ENCODE data around the gene CMTM6.
"Not testable (repeated sequence)": the region's sequence is repeated elsewhere in the genome, so short reads cannot be mapped to it uniquely, and the experiment has no call there.

Gene CMTM6

DNA sequence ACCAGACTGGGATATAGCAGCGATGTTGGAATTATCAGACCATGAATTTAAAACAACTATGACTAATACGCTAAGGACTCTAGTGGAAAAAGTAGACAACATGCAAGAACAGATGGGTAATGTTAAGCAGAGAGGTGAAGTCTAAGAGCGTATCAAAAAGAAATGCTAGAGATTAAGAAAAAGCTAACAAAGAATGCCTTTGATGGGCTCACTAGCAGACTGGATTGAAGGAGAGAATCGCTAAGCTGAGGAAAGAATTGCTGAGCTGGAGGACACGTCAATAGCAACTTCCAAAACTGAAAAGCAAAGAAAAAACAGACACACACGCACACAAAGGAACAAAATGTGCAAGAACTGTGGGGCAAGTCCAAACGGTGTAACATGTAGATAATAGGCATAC, 20.0 kb upstream of the CMTM6 start:
- H3K36me3 ChIP-seq (ENCODE audit: control insufficient read depth, insufficient read depth, low read length), result peaks cover 32% of the 10 kb centered on the region
- H3K27me3 ChIP-seq (ENCODE audit: control insufficient read depth, insufficient read depth, low read length), result no peaks in the 10 kb centered on the region
- H3K4me1 ChIP-seq (ENCODE audit: control insufficient read depth, insufficient read depth, low read length), result no peaks in the 10 kb centered on the region
- H3K4me3 ChIP-seq (ENCODE audit: low read depth, low read length), result no peak overlapping the region
- H3K9me3 ChIP-seq (ENCODE audit: control insufficient read depth, insufficient read depth, low read depth, low read length), result no peaks in the 10 kb centered on the region
- H3K27ac ChIP-seq (ENCODE audit: low read depth, low read length), result no peak overlapping the region
- no peak overlapping the region for H3K9ac ChIP-seq (ENCODE audit: low read length)

DNA sequence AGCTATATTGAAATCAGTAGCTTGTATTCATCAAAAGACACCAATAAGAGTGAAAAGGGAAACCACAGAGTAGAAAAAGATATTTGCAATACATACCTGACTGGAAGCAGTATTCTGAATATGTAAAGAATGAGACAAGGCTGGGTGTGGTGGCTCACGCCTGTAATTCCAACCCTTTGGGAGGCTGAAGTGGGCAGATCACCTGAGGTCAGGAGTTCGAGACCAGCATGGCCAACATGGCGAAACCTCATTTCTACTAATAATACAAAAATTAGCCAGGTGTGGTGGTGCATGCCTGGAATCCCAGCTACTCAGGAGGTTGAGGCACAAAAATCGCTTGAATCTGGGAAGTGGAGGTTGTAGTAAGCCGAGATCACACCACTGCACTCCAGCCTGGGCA, 16.3 kb upstream of the CMTM6 start:
- H3K4me3 ChIP-seq (ENCODE audit: low read depth, low read length); H3K9ac ChIP-seq (ENCODE audit: low read length); H3K27me3 ChIP-seq (ENCODE audit: control insufficient read depth, insufficient read depth, low read length); H3K9me3 ChIP-seq (ENCODE audit: control insufficient read depth, insufficient read depth, low read depth, low read length); H3K4me1 ChIP-seq (ENCODE audit: control insufficient read depth, insufficient read depth, low read length); H3K36me3 ChIP-seq (ENCODE audit: control insufficient read depth, insufficient read depth, low read length); H3K27ac ChIP-seq (ENCODE audit: low read depth, low read length): not testable (repeated sequence)

DNA sequence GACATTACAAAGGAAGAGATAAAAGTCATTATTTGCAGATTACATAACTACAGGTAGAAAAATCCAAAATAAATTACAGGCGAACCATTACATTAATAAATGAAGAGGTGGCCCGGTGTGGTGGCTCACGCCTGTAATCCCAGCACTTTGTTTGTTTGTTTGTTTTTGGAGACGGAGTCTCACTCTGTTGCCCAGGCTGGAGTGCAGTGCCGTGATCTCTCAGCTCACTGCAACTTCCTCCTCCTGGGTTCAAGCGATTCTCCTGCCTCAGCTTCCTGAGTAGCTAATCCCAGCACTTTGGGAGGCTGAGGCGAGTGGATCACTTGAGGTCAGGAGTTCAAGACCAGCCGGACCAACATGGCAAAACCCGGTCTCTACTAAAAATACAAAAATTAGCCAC, 14.1 kb upstream of the CMTM6 start:
- H3K4me1 ChIP-seq (ENCODE audit: control insufficient read depth, insufficient read depth, low read length); H3K4me3 ChIP-seq (ENCODE audit: low read depth, low read length); H3K27me3 ChIP-seq (ENCODE audit: control insufficient read depth, insufficient read depth, low read length); H3K36me3 ChIP-seq (ENCODE audit: control insufficient read depth, insufficient read depth, low read length); H3K27ac ChIP-seq (ENCODE audit: low read depth, low read length); H3K9me3 ChIP-seq (ENCODE audit: control insufficient read depth, insufficient read depth, low read depth, low read length); H3K9ac ChIP-seq (ENCODE audit: low read length): not testable (repeated sequence)

DNA sequence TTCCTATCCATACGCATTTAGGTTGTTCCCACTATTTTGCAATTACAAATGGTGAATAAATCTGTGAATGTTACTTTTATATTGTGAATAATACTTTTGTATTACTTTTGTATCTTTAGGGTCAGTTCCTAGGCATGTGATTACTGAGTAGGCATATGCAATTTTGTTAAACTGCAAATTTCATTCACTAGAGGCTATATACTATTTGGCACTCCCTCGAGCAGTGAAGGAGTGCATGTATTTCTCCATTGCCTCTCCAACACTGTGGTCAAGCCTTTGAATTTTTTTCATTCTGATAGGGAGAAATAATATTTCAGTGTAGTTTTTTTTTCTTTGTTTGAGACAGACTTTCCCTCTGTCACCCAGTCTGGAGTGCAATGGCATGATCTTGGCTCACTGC, 8.4 kb upstream of the CMTM6 start:
- H3K9me3 ChIP-seq (ENCODE audit: control insufficient read depth, insufficient read depth, low read depth, low read length), result no peaks in the 10 kb centered on the region
- no peak overlapping the region for H3K9ac ChIP-seq (ENCODE audit: low read length)
- no peaks in the 10 kb centered on the region for H3K36me3 ChIP-seq (ENCODE audit: control insufficient read depth, insufficient read depth, low read length)
- no peaks in the 10 kb centered on the region for H3K27me3 ChIP-seq (ENCODE audit: control insufficient read depth, insufficient read depth, low read length)
- no peaks in the 10 kb centered on the region for H3K4me1 ChIP-seq (ENCODE audit: control insufficient read depth, insufficient read depth, low read length)
- no peak overlapping the region for H3K27ac ChIP-seq (ENCODE audit: low read depth, low read length)
- H3K4me3 ChIP-seq (ENCODE audit: low read depth, low read length), result no peak overlapping the region

DNA sequence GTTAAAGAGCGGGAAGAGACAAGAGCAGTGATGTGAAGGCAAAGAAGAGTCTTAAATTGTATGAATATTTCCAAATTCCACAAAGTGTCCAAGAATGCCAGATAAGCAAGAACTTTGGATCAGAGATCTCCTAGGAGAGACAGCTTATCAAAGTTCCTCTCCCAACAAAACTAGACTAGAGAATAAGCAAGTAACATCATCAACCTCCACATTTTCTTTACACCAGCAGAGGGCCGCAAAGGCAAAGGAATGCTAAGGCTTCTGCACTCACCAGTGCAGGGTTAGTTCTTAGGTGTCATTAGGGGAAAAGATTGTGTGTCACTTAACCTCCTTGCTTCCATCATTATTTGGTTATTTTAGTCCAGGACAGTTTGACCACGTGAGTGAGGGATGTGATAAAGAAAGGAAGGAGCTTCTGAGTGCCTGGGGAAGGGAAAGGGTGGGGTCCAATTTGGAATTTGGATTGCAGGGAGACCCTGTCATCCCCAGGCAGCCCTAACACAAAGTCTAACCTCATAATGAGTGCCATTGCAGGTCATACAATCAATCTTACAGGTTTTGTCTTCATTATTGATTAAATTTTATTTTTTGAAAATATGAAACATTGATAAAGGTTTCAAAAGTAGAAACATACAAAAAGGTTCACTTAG, 7.5 kb upstream of the CMTM6 start:
- Histone ChIP-seq H3K9me3 (ENCODE audit: control insufficient read depth, insufficient read depth, low read depth, low read length) (no peaks in the 10 kb centered on the region), H3K4me1 (ENCODE audit: control insufficient read depth, insufficient read depth, low read length) (no peaks in the 10 kb centered on the region), H3K27ac (ENCODE audit: low read depth, low read length) (no peak overlapping the region), H3K27me3 (ENCODE audit: control insufficient read depth, insufficient read depth, low read length) (no peaks in the 10 kb centered on the region), H3K4me3 (ENCODE audit: low read depth, low read length) (no peak overlapping the region), H3K36me3 (ENCODE audit: control insufficient read depth, insufficient read depth, low read length) (no peaks in the 10 kb centered on the region), H3K9ac (ENCODE audit: low read length) (no peak overlapping the region)

DNA sequence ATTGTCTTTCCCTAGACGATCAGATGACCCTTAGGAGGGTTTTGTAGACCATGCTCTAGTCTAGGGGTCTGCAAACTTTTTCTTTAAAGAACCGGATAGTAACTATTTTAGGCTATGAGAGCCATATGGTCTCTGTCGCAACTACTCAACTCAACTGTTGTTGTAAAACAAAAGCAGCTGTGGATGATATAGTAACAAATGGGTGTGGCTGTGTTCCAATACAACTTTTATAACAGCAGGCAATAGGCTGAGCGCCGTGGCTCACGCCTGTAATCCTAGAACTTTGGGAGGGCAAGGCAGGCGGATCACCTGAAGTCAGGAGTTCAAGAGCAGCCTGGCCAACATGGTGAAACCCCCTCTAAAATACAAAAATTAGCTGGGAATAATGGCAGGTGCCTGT, 6.1 kb upstream of the CMTM6 start:
- H3K36me3 ChIP-seq (ENCODE audit: control insufficient read depth, insufficient read depth, low read length), result no peaks in the 10 kb centered on the region
- no peak overlapping the region for H3K4me3 ChIP-seq (ENCODE audit: low read depth, low read length)
- no peak overlapping the region for H3K9ac ChIP-seq (ENCODE audit: low read length)
- no peaks in the 10 kb centered on the region for H3K27me3 ChIP-seq (ENCODE audit: control insufficient read depth, insufficient read depth, low read length)
- H3K4me1 ChIP-seq (ENCODE audit: control insufficient read depth, insufficient read depth, low read length), result no peaks in the 10 kb centered on the region
- no peaks in the 10 kb centered on the region for H3K9me3 ChIP-seq (ENCODE audit: control insufficient read depth, insufficient read depth, low read depth, low read length)
- no peak overlapping the region for H3K27ac ChIP-seq (ENCODE audit: low read depth, low read length)

DNA sequence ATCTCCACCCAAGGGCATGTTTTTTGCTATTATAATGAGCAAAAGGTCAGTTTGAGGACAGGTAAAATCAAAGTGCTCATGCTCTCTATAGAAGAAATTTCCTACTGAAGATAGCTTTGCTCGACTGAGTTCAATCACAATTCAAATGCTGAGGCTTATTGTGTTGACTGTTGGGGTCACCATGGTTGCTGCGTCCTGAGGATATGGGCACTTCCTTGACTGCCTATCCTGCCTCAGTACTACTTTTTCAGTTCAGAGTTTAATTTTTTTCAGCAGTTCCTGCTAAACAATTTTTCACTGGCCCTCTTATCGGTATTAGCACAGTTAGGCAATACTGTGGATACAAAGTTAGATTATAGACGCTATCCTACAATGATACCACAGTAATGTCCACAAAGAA, 3.8 kb upstream of the CMTM6 start:
- H3K27me3 ChIP-seq (ENCODE audit: control insufficient read depth, insufficient read depth, low read length), result no peaks in the 10 kb centered on the region
- H3K4me1 ChIP-seq (ENCODE audit: control insufficient read depth, insufficient read depth, low read length), result peaks cover 9% of the 10 kb centered on the region; the same call in 1 of the 2 replicates
- H3K36me3 ChIP-seq (ENCODE audit: control insufficient read depth, insufficient read depth, low read length), result no peaks in the 10 kb centered on the region
- H3K9ac ChIP-seq (ENCODE audit: low read length), result no peak overlapping the region
- H3K9me3 ChIP-seq (ENCODE audit: control insufficient read depth, insufficient read depth, low read depth, low read length), result no peaks in the 10 kb centered on the region
- no peak overlapping the region for H3K27ac ChIP-seq (ENCODE audit: low read depth, low read length)
- H3K4me3 ChIP-seq (ENCODE audit: low read depth, low read length), result no peak overlapping the region

DNA sequence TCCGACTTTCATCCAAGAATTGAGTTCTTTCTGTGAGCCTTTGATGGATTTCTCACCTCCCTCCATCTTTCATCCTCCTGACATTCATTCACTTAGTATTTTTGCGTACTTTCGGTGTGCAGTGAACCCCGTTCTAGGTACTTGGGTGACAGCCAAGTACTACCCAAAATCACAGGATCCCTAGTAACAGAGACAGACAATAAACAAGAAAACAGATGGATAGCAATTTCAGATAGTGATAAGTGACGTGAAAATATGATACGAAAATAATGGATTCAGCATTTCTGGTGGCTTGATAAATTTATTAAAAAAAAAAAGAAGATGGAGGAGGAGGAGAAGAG, 264 bp upstream of the CMTM6 start:
- Histone ChIP-seq H3K4me1 (ENCODE audit: control insufficient read depth, insufficient read depth, low read length) (peaks cover 14% of the 10 kb centered on the region), H3K27me3 (ENCODE audit: control insufficient read depth, insufficient read depth, low read length) (no peaks in the 10 kb centered on the region), H3K27ac (ENCODE audit: low read depth, low read length) (no peak overlapping the region), H3K36me3 (ENCODE audit: control insufficient read depth, insufficient read depth, low read length) (no peaks in the 10 kb centered on the region), H3K4me3 (ENCODE audit: low read depth, low read length) (peak overlapping the region; percentile 97), H3K9me3 (ENCODE audit: control insufficient read depth, insufficient read depth, low read depth, low read length) (no peaks in the 10 kb centered on the region), H3K9ac (ENCODE audit: low read length) (no peak overlapping the region)

DNA sequence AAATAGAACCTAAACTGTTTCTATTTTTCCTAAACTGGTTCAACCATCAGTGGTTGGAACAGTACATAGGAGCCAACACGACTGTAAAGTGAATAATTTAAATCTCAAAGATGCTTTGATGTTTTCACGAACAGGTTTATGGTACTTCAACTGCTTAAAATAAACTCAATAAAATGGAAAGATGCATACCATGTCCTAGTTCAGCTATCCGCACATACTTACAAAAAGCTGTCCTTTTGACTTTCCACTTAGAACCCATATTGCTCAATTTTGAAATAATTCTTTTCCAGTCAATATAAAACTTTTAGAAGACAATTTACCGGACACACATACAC, 902 bp downstream of the CMTM6 start:
- Histone ChIP-seq H3K4me1 (ENCODE audit: control insufficient read depth, insufficient read depth, low read length) (peaks cover 14% of the 10 kb centered on the region), H3K4me3 (ENCODE audit: low read depth, low read length) (peak overlapping the region; percentile 97), H3K9ac (ENCODE audit: low read length) (peak overlapping the region; percentile 78), H3K9me3 (ENCODE audit: control insufficient read depth, insufficient read depth, low read depth, low read length) (no peaks in the 10 kb centered on the region), H3K27ac (ENCODE audit: low read depth, low read length) (peak overlapping the region; percentile 62; the same call in 1 of the 2 replicates), H3K27me3 (ENCODE audit: control insufficient read depth, insufficient read depth, low read length) (no peaks in the 10 kb centered on the region), H3K36me3 (ENCODE audit: control insufficient read depth, insufficient read depth, low read length) (no peaks in the 10 kb centered on the region)

DNA sequence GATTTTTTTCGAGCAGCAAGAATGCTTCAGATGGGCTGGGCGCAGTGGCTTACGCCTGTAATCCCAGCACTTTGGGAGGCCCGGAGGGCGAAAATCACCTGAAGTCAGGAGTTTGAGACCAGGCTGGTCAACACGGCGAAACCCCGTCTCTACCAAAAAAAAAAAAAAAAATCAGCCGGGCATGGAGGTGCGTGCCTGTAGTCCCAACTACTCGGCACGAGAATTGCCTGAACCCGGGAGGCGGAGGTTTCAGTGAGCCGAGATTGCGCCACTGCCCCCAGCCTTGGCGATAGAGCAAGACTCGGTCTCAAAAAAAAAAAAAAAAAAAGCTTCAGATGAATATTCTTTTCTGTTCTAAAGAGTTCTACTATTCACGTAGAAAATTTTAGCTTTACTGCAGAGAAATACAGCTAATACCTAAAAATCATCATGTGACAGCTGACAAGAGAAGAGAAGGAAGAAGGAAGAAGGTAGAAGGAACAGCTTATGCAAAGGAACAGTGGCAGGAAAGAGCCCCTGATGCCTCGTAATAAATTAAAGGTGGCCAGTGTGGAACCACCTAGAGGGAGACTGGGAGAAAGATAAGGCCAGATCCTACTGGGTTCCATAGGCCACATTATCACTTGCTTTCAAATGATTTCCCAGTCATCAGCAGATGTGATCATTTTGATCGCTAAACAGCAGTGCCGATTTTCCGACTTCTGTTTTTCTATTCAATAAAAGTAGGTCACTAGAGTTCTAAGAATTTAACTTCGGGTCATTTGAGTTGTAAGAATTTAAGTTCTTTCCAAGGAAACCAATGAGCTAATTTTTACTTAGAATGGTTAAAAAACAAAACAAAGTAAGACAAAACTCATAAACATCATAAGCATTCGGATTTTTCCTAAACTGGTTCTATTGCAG, 1.5 kb downstream of the CMTM6 start:
- no peak overlapping the region for H3K9ac ChIP-seq (ENCODE audit: low read length)
- H3K4me1 ChIP-seq (ENCODE audit: control insufficient read depth, insufficient read depth, low read length), result peaks cover 14% of the 10 kb centered on the region
- H3K4me3 ChIP-seq (ENCODE audit: low read depth, low read length), result peak overlapping the region; percentile 97
- H3K27me3 ChIP-seq (ENCODE audit: control insufficient read depth, insufficient read depth, low read length), result no peaks in the 10 kb centered on the region
- no peaks in the 10 kb centered on the region for H3K9me3 ChIP-seq (ENCODE audit: control insufficient read depth, insufficient read depth, low read depth, low read length)
- no peak overlapping the region for H3K27ac ChIP-seq (ENCODE audit: low read depth, low read length)
- H3K36me3 ChIP-seq (ENCODE audit: control insufficient read depth, insufficient read depth, low read length), result no peaks in the 10 kb centered on the region

DNA sequence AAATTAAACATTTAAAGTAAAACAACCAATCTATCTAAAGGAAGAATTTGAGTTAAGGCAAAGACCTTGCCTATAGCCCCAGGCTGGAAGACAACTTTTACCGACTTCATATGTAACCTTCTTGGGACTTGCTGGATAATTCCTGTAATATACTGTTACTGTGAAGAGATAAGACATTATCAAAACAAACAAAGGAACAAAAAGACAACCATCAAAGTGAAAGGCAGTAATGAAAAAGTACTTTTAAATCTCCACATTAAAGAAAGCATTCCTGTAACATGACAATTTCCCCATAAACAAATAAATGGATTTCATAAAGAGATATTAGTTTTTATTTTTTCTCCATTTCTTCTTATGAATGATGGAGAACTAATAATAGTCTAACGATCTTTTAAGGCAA, 2.4 kb downstream of the CMTM6 start:
- Histone ChIP-seq H3K4me1 (ENCODE audit: control insufficient read depth, insufficient read depth, low read length) (peaks cover 14% of the 10 kb centered on the region), H3K9me3 (ENCODE audit: control insufficient read depth, insufficient read depth, low read depth, low read length) (no peaks in the 10 kb centered on the region), H3K27me3 (ENCODE audit: control insufficient read depth, insufficient read depth, low read length) (no peaks in the 10 kb centered on the region), H3K36me3 (ENCODE audit: control insufficient read depth, insufficient read depth, low read length) (no peaks in the 10 kb centered on the region), H3K27ac (ENCODE audit: low read depth, low read length) (no peak overlapping the region), H3K9ac (ENCODE audit: low read length) (no peak overlapping the region), H3K4me3 (ENCODE audit: low read depth, low read length) (peak overlapping the region; percentile 97; the same call in 1 of the 2 replicates)
